ENCODE data around the gene PILRB.
"Not testable (repeated sequence)": the region's sequence is repeated elsewhere in the genome, so short reads cannot be mapped to it uniquely, and the experiment has no call there.

DNA sequence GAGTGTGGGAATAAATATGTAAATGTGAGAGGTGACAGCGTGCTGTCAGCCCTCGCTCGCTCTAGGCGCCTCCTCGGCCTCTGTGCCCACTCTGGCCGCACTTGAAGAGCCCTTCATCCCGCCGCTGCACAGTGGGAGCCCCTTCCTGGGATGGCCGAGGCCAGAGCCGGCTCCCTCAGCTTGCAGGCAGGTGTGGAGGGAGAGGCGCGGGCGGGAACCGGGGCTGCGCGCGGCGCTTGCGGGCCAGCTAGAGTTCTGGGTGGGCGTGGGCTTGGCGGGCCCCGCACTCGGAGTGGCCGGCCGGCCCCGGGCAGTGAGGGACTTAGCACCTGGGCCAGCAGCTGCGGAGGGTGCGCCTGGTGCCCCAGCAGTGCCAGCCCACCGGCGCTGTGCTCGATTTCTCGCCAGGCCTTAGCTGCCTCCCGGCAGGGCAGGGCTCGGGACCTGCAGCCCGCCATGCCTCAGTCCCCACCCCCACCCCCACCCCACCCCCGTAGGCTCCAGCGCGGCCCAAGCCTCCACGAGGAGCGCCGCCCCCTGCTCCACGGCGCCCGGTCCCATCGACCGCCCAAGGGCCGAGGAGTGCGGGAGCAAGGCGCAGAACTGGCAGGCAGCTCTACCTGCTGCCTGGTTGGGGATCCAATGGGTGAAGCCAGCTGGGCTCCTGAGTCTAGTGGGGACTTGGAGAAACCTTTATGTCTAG is 23.8 kb downstream of the PILRB start:
- TF ChIP-seq, protein P1, sequence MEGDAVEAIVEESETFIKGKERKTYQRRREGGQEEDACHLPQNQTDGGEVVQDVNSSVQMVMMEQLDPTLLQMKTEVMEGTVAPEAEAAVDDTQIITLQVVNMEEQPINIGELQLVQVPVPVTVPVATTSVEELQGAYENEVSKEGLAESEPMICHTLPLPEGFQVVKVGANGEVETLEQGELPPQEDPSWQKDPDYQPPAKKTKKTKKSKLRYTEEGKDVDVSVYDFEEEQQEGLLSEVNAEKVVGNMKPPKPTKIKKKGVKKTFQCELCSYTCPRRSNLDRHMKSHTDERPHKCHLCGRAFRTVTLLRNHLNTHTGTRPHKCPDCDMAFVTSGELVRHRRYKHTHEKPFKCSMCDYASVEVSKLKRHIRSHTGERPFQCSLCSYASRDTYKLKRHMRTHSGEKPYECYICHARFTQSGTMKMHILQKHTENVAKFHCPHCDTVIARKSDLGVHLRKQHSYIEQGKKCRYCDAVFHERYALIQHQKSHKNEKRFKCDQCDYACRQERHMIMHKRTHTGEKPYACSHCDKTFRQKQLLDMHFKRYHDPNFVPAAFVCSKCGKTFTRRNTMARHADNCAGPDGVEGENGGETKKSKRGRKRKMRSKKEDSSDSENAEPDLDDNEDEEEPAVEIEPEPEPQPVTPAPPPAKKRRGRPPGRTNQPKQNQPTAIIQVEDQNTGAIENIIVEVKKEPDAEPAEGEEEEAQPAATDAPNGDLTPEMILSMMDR (conservative IDR thresholded peaks at IDR 0.05) = not testable (repeated sequence)
- not testable (repeated sequence) for TF ChIP-seq EZH2 (IDR thresholded peaks at IDR 0.05; ENCODE audit: low read depth)
